ENCODE data around the gene TRIP12. TPM values are rescaled to one million over a fixed set of nuclear protein-coding genes. Genes with fewer than 3 reads are reported as not detected.

The TRIP12 gene
- total and polyA plus RNA-seq, 2 of the 8 experiments (the other 6 are each of a cell fraction or from before 2014, with no cell fraction given), result 23.1 to 174 TPM

GRCh38 chr2:229943770-229944449 is 22.1 kb upstream of the TRIP12 start:
- H3K4me1 ChIP-seq (replicated peaks in 1 of 4; ENCODE audit: control insufficient read depth in 3 of 4, insufficient read depth in 4 of 4, low read length in 3 of 4), result no peaks in the 10 kb centered on the region
- no peak overlapping the region for H3K4me3 ChIP-seq (ENCODE audit: extremely low read depth in 1 of 4, insufficient read depth in 2 of 4, low read depth in 3 of 4, low read length in 4 of 4)
- DNase-seq (ENCODE audit: low read depth in 1 of 2, low spot score in 2 of 2) (no peak), FAIRE-seq (no peak)
- H4K20me1 ChIP-seq (replicated peaks in 1 of 2; ENCODE audit: control insufficient read depth in 1 of 2, insufficient read depth in 2 of 2, low read length in 2 of 2), result no peaks in the 10 kb centered on the region
- no peak overlapping the region for H3K56ac ChIP-seq (replicated peaks; ENCODE audit: insufficient read length, low read depth, low read length)
- H3K27me3 ChIP-seq (replicated peaks in 1 of 4; ENCODE audit: control insufficient read depth in 3 of 4, extremely low read depth in 1 of 4, insufficient read depth in 3 of 4, low read length in 3 of 4), result no peaks in the 10 kb centered on the region; a peak in 1 of 7 replicates
- H4K5ac ChIP-seq (ENCODE audit: insufficient read length, low read depth, low read length), result no peak overlapping the region
- no peak overlapping the region for H2AFZ ChIP-seq (ENCODE audit: low read length)
- no peak overlapping the region for H3K4me2 ChIP-seq (ENCODE audit: insufficient read depth in 1 of 2, low read depth in 2 of 2, low read length in 2 of 2)
- no peak overlapping the region for H3K4ac ChIP-seq (replicated peaks; ENCODE audit: insufficient read length, low read depth, low read length)
- H2BK120ac ChIP-seq (replicated peaks; ENCODE audit: low read depth, low read length), result no peak overlapping the region
- no peak overlapping the region for H2AK5ac ChIP-seq (ENCODE audit: low read depth, low read length)
- H3K23ac ChIP-seq (ENCODE audit: insufficient read length), result no peak overlapping the region
- no peaks in the 10 kb centered on the region for H3K9me3 ChIP-seq (ENCODE audit: insufficient read depth in 2 of 2, low read depth in 1 of 2, low read length in 1 of 2)
- no peak overlapping the region for H3K9ac ChIP-seq (replicated peaks in 1 of 4; ENCODE audit: extremely low read depth in 1 of 4, low read depth in 3 of 4, low read length in 3 of 4)
- no peak overlapping the region for H2BK5ac ChIP-seq (ENCODE audit: low read depth, low read length)
- H2BK12ac ChIP-seq (ENCODE audit: low read depth, low read length), result no peak overlapping the region
- no peak overlapping the region for H3K27ac ChIP-seq (ENCODE audit: low read depth, low read length)
- no peak overlapping the region for H3K14ac ChIP-seq (ENCODE audit: insufficient read length)
- CTCF ChIA-PET (ENCODE audit: partially characterized antibody), result no interaction called here
- H4K91ac ChIP-seq (replicated peaks; ENCODE audit: insufficient read length, low read length), result no peak overlapping the region
- H3K36me3 ChIP-seq (ENCODE audit: control insufficient read depth in 2 of 4, insufficient read depth in 4 of 4, low read length in 3 of 4), result no peaks in the 10 kb centered on the region
- no peaks in the 10 kb centered on the region for H3K23me2 ChIP-seq (ENCODE audit: low read depth, low read length)
- TF ChIP-seq SIN3A (conservative IDR thresholded peaks at IDR 0.05 in 1 of 2, IDR thresholded peaks at IDR 0.05 in 1 of 2; ENCODE audit: low read depth in 1 of 2, low read length in 2 of 2) (no peak), USF2 (IDR thresholded peaks at IDR 0.05; ENCODE audit: low read length) (no peak), JUND (IDR thresholded peaks at IDR 0.05; ENCODE audit: low read length) (no peak), CREB1 (IDR thresholded peaks at IDR 0.05) (no peak), EZH2 (IDR thresholded peaks at IDR 0.05; ENCODE audit: low read depth, low read length, severe bottlenecking) (no peak), TBP (IDR thresholded peaks at IDR 0.05; ENCODE audit: low read depth, low read length) (no peak), TEAD4 (IDR thresholded peaks at IDR 0.05; ENCODE audit: low read depth, low read length) (no peak), POU5F1 (IDR thresholded peaks at IDR 0.05; ENCODE audit: low read depth, low read length) (no peak), RNF2 (IDR thresholded peaks at IDR 0.05; ENCODE audit: borderline replicate concordance, low read depth, low read length, missing control alignments, poor library complexity, severe bottlenecking) (no peak), POLR2AphosphoS5 (IDR thresholded peaks at IDR 0.05; ENCODE audit: low read depth, low read length) (no peak), POLR2A (IDR thresholded peaks at IDR 0.05; ENCODE audit: control extremely low read depth in 1 of 2, low read depth in 2 of 2, low read length in 2 of 2) (no peak), GTF2F1 (IDR thresholded peaks at IDR 0.05; ENCODE audit: borderline replicate concordance, low read depth, low read length) (no peak), FOSL1 (IDR thresholded peaks at IDR 0.05; ENCODE audit: insufficient read depth, low read depth, low read length) (no peak)
- no peak overlapping the region for H3K18ac ChIP-seq (ENCODE audit: extremely low read depth, low read length)
- H2BK20ac ChIP-seq (ENCODE audit: low read length), result no peak overlapping the region
- H3K79me2 ChIP-seq (ENCODE audit: control insufficient read depth in 1 of 2, insufficient read depth in 2 of 2, low read length in 2 of 2), result no peaks in the 10 kb centered on the region
- H2BK15ac ChIP-seq (ENCODE audit: low read length), result no peak overlapping the region
- POLR2A ChIA-PET (ENCODE audit: partially characterized antibody), result no interaction called here
- no peaks in the 10 kb centered on the region; the same call in 1 of the 2 replicates for H3K79me1 ChIP-seq (ENCODE audit: low read depth, low read length)
- WGBS, 2 experiments (ENCODE audit: extremely low coverage in 1 of 2, insufficient coverage in 1 of 2, insufficient read length in 1 of 2, insufficient replicate concordance in 2 of 2, low coverage in 1 of 2, low lambda C conversion rate in 2 of 2, missing lambda C conversion rate in 1 of 2), result 87% methylated on average over 5 of the region's 5 CpGs; no CpG with 5 or more reads in 1 of the 2 experiments
- no peak overlapping the region for H4K8ac ChIP-seq (ENCODE audit: extremely low read depth, insufficient read depth, low read length)
